Fibroblast of pulmonary artery (primary cell): ENCODE results near the gene SNAI1.
A peak's percentile ranks its signal among the peaks of the same experiment; 100 is the strongest.
"Not testable (repeated sequence)": the region's sequence is repeated elsewhere in the genome, so short reads cannot be mapped to it uniquely, and the experiment has no call there.

Experiments used
- DNase-seq: peaks from one replicate; pipeline ENCODE4 v3.0.0-alpha.2; 2010; ENCODE audit warnings: low read depth
- H3K4me3 ChIP-seq: replicated peaks from 2 replicates; pipeline ENCODE4 v1.5.1; 2011; ENCODE audit warnings: low read depth, mild to moderate bottlenecking, control low read depth, low read length, moderate library complexity
- TF ChIP-seq, protein P1 (sequence below): IDR thresholded peaks from 2 replicates; pipeline ENCODE4 v1.5.1; 2011; ENCODE audit warnings: mild to moderate bottlenecking, control low read depth, low read length, inconsistent platforms; ENCODE audit errors: missing control alignments

The SNAI1 gene

DNA sequence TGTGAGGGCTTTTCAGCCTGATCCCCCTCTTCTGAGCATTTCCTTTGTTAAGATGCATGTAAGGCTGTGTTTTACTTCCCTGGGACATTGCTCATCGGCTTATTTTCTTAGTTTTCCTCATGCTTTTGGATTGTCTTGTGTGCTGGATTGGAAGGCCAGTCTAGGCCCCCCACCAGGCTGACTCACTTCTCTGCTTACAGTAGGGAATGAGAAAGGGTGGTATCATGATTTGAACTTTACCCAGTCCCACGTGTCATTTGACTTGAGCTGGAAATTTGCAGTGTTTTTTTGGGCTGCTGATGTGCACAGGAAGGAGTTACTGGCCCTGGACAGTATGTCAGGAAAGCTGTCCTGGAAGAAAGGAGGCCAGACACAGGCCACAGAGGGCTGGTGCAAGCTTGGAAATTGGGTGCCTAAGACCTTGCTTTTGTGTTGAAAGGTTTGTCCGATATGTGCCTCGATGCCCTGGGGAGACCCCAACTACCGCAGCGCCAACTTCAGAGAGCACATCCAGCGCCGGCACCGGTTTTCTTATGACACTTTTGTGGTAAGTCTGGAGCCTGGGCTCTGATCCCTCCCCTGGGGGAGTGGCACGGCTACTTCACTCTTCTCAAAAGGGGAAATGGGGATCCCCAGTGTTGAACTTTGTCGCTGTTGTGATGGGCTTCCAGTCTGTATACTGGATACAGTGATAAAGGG, 33.8 kb upstream of the SNAI1 start:
- TF ChIP-seq, protein P1, sequence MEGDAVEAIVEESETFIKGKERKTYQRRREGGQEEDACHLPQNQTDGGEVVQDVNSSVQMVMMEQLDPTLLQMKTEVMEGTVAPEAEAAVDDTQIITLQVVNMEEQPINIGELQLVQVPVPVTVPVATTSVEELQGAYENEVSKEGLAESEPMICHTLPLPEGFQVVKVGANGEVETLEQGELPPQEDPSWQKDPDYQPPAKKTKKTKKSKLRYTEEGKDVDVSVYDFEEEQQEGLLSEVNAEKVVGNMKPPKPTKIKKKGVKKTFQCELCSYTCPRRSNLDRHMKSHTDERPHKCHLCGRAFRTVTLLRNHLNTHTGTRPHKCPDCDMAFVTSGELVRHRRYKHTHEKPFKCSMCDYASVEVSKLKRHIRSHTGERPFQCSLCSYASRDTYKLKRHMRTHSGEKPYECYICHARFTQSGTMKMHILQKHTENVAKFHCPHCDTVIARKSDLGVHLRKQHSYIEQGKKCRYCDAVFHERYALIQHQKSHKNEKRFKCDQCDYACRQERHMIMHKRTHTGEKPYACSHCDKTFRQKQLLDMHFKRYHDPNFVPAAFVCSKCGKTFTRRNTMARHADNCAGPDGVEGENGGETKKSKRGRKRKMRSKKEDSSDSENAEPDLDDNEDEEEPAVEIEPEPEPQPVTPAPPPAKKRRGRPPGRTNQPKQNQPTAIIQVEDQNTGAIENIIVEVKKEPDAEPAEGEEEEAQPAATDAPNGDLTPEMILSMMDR = no peak
- DNase-seq = peak; percentile 66
- H3K4me3 ChIP-seq = no peak overlapping the region

DNA sequence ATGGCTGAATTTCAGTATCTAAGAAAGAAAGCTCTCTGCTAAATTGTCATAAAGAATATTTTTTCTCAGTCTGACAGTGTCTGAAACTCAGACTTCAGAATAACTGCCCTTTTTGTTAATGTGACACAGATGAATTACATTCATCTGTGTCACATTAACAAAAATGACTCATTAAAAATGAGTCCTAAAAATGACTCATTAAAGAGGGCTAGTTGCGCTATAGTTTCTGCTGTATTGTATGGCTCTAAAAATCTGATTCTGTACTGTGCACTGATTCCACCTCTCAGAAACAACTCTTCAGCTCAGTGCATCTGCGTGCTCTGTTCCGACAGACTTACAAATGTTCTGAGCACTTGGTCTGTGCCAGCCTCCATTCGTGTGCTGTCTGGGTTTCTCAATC, 31.6 kb upstream of the SNAI1 start:
- peak; percentile 29 for DNase-seq
- TF ChIP-seq, protein P1 = no peak
- H3K4me3 ChIP-seq = no peak overlapping the region

DNA sequence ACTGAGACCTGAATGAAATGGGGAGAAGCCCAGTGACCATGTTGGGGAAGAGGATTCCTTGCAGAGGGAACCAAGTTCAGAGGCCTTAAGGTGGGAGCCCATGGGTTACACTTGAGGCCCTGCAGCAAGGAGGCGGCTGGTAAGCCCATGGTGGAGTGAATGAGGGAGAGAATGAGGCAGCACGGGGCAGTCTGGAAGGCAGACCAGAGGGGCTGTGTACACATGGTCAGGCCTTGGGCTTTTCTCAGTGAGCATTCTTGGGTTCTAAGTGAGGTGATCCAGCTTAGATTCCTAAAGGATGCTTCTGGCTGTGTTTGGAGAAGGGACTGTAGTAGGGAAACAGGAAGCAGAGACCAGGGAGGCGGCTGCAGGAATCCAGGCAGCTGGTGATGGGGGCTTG, 27.6 kb upstream of the SNAI1 start:
- TF ChIP-seq, protein P1 = no peak
- no peak overlapping the region for H3K4me3 ChIP-seq
- no peak for DNase-seq

DNA sequence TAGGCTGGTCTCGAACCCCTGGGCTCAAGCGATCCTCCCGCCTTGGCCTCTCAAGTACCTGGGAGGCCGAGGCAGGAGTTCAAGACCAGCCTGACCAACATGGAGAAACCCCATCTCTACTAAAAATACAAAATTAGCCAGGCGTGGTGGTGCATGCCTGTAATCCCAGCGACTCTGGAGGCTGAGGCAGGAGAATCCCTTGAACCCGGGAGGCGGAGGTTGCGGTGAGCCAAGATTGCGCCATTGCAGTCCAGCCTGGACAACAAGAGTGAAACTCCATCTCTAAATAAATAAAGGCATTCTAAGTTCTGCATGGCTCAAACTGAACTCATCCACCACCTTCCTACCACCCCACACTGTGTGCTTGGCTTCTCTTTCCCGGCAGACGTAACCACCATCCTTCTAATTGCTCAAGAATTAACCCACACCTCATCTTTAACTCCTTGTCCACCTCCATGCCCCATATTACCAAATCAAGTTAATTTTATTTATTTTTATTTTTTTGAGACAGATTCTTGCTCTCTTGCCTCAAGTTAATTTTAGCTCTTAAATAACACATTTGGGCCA, 26.9 kb upstream of the SNAI1 start:
- DNase-seq = not testable (repeated sequence)

DNA sequence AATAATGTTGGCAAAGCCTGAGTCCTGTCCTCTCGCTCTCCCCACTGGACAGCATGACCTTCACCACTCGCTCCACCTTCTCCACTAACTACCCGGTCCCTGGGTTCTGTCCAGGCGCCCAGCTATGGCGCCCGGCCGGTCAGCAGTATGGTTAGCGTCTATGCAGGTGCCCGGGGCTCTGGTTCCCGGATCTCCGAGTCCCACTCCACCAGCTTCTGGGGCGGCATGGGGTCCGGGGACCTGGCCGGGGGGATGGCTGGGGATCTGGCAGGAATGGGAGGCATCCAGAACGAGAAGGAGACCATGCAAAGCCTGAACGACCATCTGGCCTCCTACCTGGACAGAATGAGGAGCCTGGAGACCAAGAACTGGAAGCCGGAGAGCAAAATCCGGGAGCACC, 26.1 kb upstream of the SNAI1 start:
- no peak overlapping the region for H3K4me3 ChIP-seq
- TF ChIP-seq, protein P1 = no peak
- no peak for DNase-seq

More for the DNA sequence above, 26.9 kb upstream of the SNAI1 start:
- not testable (repeated sequence) for H3K4me3 ChIP-seq

DNA sequence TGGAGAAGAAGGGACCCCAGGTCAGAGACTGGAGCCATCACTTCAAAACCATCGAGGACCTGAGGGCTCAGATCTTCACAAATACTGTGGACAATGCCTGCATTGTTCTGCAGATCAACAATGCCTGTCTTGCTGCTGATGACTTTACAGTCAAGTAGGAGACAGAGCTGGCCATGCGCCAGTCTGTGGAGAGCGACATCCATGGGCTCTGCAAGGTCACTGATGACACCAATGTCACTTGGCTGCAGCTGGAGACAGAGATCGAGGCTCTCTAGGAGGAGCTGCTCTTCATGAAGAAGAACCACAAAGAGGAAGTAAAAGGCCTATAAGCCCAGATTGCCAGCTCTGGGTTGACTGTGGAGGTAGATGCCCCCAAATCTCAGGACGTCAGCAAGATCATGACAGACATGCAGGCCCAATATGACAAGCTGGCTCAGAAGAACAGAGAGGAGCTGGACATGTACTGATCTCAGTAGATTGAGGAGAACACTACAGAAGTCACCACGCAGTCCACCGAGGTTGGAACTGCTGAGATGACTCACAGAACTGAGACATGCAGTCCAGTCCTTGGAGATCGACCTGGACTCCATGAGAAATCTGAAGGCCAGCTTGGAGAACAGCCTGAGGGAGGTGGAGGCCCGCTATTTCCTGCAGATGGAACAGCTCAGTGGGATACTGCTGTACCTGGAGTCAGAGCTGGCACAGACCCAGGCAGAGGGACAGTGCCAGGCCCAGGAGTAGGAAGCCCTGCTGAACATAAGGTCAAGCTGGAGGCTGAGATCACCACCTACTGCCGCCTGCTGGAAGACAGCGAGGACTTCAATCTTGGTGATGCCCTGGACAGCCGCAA, 25.5 kb upstream of the SNAI1 start:
- not testable (repeated sequence) for H3K4me3 ChIP-seq, DNase-seq

DNA sequence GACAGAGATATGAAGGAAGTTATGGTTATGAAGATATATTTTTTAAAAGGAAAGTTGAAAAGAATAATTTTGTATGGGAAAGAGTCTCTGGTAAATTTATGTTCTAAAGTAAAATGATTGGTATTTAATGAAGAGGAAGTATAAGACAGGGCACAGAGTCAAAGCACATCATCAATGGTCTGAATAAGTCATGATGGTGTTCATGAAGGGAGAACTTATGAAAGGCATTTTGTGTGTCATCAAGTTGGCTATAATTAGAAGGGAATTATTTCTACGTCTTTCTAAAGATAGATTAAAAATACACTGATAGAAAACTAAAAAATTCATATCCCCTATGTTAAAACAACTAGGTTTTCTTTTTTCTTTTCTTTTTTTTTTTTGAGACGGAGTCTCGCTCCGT, 21.4 kb upstream of the SNAI1 start:
- TF ChIP-seq, protein P1 = no peak
- no peak overlapping the region for H3K4me3 ChIP-seq
- DNase-seq = no peak
